HepG2 (cell line): ENCODE measurements around the gene GSDME. TPM values are rescaled to one million over a fixed set of nuclear protein-coding genes. Genes with fewer than 3 reads are reported as not detected.

ENCODE experiments used
- MAFG ChIP-seq: sonication (generic); formaldehyde crosslinking; IDR thresholded peaks from 2 replicates; pipeline ENCODE4 v1.5.1; 2020; ENCODE audit warnings: mild to moderate bottlenecking, missing genetic modification reagents
- MAFK ChIP-seq, 2 experiments: IDR thresholded peaks in 1 of 2; conservative IDR thresholded peaks in 1 of 2; 2 replicates each; pipeline ENCODE4 v1.6.1; 2011; ENCODE audit warnings: improper control_type of control experiment in 2 of 2, low read length in 2 of 2
- NKX3-1 ChIP-seq: sonication (generic); formaldehyde crosslinking; IDR thresholded peaks from 2 replicates; pipeline ENCODE4 v1.5.0; 2020; ENCODE audit warnings: missing genetic modification reagents
- PLRG1 ChIP-seq: fragments of 450-650 bp; conservative IDR thresholded peaks from 2 replicates; pipeline ENCODE4 v1.6.1; 2016
- PTBP1 ChIP-seq: fragments of 200-400 bp; formaldehyde crosslinking; IDR thresholded peaks from 2 replicates; pipeline ENCODE4 v1.6.1; 2018; ENCODE audit warnings: low read length, low read depth; ENCODE audit not compliant: poor library complexity, severe bottlenecking
- RERE ChIP-seq: IDR thresholded peaks from 2 replicates; pipeline ENCODE4 v1.6.1; 2016; ENCODE audit warnings: low read depth, missing genetic modification reagents, missing compliant biosample characterization
- SIN3A ChIP-seq: IDR thresholded peaks from 2 replicates; pipeline ENCODE4 v1.6.1; 2011; ENCODE audit warnings: low read depth, mild to moderate bottlenecking, control low read depth, low read length, borderline replicate concordance
- SNRNP70 ChIP-seq: fragments of 200-400 bp; formaldehyde crosslinking; IDR thresholded peaks from 2 replicates; pipeline ENCODE4 v1.6.1; 2017; ENCODE audit warnings: mild to moderate bottlenecking, low read depth, low read length, moderate library complexity
- TMF1 ChIP-seq: sonication (generic); formaldehyde crosslinking; IDR thresholded peaks from 2 replicates; pipeline ENCODE4 v1.8.1; 2022; ENCODE audit warnings: low read depth, missing genetic modification reagents
- XRCC5 ChIP-seq: fragments of 200-400 bp; formaldehyde crosslinking; optimal IDR thresholded peaks from 2 replicates; pipeline ENCODE3; 2017; ENCODE audit warnings: mild to moderate bottlenecking, low read length
- ZBTB34 ChIP-seq: sonication (generic); formaldehyde crosslinking; IDR thresholded peaks from 2 replicates; pipeline ENCODE4 v1.8.0; 2022; ENCODE audit warnings: mild to moderate bottlenecking, missing genetic modification reagents
- ZFP37 ChIP-seq: sonication (generic); formaldehyde crosslinking; IDR thresholded peaks from 2 replicates; pipeline ENCODE4 v1.4.0; 2020; ENCODE audit warnings: missing genetic modification reagents, borderline replicate concordance
- ZNF496 ChIP-seq: sonication (generic); formaldehyde crosslinking; IDR thresholded peaks from 2 replicates; pipeline ENCODE4 v1.8.1; 2023; ENCODE audit warnings: mild to moderate bottlenecking, moderate library complexity, missing genetic modification reagents; ENCODE audit not compliant: insufficient replicate concordance
- ZNF572 ChIP-seq: sonication (generic); formaldehyde crosslinking; IDR thresholded peaks from 2 replicates; pipeline ENCODE4 v1.5.1; 2020; ENCODE audit warnings: mild to moderate bottlenecking, missing genetic modification reagents
- ZNF792 ChIP-seq: IDR thresholded peaks from 2 replicates; pipeline ENCODE4 v1.6.1; 2016
- polyA plus RNA-seq, 8 experiments: library from polyadenylated mRNA; depleted of rRNA in 3 of 8; stranded (reverse) in 7 of 8; unstranded in 1 of 8; fragments of >200 nt; fragmentation: Illumina TruSeq in 4 of 8; extraction: Trizol in 4 of 8; gene quantifications; 2 replicates each; pipeline versions ENCODE4 v1.2.1 to v1.2.3, GENCODE V29; 2011 to 2016; ENCODE audit warnings: low read depth in 4 of 8, missing spikeins in 1 of 8, mixed read lengths in 1 of 8; ENCODE audit not compliant: insufficient read depth in 1 of 8
- total RNA-seq, 5 experiments: library from RNA; depleted of rRNA; stranded (reverse); fragments of >200 nt; fragmentation: Illumina TruSeq; extraction: Trizol; gene quantifications; 2 replicates each; pipeline ENCODE4 v1.2.3, GENCODE V29; 2016; ENCODE audit warnings: low read depth in 1 of 5
- TF ChIP-seq, protein P1 (sequence below): sonication (generic); formaldehyde crosslinking; IDR thresholded peaks from 2 replicates; pipeline ENCODE4 v1.4.0; 2020; ENCODE audit warnings: missing genetic modification reagents
- TF ChIP-seq, protein P2 (sequence below): sonication (generic); formaldehyde crosslinking; IDR thresholded peaks from 2 replicates; pipeline ENCODE4 v1.4.0; 2020; ENCODE audit warnings: mild to moderate bottlenecking, missing genetic modification reagents
- TF ChIP-seq, protein P3 (sequence below): sonication (generic); formaldehyde crosslinking; IDR thresholded peaks from 2 replicates; pipeline ENCODE4 v1.8.1; 2022; ENCODE audit warnings: mild to moderate bottlenecking, missing genetic modification reagents

The GSDME gene
- total and polyA plus RNA-seq, 2 of the 13 experiments (the other 11 are each of a cell fraction or from before 2014, with no cell fraction given) = 19.2 to 28.2 TPM

DNA sequence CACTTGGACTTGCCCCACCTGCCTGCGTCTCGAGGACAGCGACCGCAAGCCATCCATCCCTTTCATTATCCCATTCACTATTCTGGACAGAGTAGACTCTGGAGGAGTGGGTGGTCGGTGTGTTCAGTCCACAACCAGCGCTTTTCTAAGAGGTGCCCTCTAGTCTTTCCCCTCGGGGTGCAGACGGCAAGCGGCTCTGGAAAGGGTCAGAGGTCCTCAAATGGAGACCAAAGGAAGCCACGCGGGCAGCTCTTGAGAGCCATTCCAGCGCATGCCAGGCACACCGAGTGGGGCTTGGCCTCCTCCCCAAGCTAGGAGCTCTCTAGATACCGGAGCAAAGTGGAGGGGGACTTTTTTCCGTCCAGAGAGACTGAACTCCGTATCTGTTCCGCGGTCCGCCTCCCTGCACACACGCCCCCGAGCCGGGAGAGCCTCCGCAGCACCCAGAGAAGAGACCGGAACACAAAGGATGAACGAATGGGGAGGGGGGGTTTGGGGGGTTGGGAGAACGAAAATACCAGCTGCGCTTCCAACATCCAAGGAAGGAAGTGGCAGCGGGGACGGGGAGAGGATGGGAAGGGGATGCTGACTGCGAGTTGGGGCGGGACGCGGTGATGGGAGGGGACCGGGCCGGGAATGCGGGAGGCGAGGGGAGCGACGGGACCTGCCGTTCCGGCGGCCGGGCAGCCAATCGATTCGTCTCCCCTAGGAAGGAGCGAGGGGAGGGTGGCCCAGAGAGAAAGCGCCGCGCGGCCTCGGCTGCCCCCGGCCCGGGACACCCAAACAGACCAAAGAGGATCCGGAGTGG lies 515 bp downstream of the GSDME start (continued):
- TF ChIP-seq SIN3A (no peak), PLRG1 (no peak), SNRNP70 (no peak), PTBP1 (no peak), MAFK (conservative IDR thresholded peaks at IDR 0.05 in 1 of 2, IDR thresholded peaks at IDR 0.05 in 1 of 2; ENCODE audit: low read length in 2 of 2) (no peak), MAFG (CRISPR knock-in tag) (no peak), XRCC5 (no peak), TMF1 (CRISPR knock-in tag) (no peak), ZNF792 (CRISPR knock-in tag) (no peak), ZNF572 (CRISPR knock-in tag) (no peak), ZFP37 (CRISPR knock-in tag) (no peak), ZNF496 (CRISPR knock-in tag) (no peak), ZBTB34 (CRISPR knock-in tag) (no peak), RERE (CRISPR knock-in tag) (no peak), NKX3-1 (CRISPR knock-in tag) (no peak; the same call in 1 of the 2 replicates)
- TF ChIP-seq, protein P1, sequence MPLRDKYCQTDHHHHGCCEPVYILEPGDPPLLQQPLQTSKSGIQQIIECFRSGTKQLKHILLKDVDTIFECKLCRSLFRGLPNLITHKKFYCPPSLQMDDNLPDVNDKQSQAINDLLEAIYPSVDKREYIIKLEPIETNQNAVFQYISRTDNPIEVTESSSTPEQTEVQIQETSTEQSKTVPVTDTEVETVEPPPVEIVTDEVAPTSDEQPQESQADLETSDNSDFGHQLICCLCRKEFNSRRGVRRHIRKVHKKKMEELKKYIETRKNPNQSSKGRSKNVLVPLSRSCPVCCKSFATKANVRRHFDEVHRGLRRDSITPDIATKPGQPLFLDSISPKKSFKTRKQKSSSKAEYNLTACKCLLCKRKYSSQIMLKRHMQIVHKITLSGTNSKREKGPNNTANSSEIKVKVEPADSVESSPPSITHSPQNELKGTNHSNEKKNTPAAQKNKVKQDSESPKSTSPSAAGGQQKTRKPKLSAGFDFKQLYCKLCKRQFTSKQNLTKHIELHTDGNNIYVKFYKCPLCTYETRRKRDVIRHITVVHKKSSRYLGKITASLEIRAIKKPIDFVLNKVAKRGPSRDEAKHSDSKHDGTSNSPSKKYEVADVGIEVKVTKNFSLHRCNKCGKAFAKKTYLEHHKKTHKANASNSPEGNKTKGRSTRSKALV (CRISPR knock-in tag) = no peak
- TF ChIP-seq, protein P2, sequence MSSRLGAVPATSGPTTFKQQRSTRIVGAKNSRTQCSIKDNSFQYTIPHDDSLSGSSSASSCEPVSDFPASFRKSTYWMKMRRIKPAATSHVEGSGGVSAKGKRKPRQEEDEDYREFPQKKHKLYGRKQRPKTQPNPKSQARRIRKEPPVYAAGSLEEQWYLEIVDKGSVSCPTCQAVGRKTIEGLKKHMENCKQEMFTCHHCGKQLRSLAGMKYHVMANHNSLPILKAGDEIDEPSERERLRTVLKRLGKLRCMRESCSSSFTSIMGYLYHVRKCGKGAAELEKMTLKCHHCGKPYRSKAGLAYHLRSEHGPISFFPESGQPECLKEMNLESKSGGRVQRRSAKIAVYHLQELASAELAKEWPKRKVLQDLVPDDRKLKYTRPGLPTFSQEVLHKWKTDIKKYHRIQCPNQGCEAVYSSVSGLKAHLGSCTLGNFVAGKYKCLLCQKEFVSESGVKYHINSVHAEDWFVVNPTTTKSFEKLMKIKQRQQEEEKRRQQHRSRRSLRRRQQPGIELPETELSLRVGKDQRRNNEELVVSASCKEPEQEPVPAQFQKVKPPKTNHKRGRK = no peak
- TF ChIP-seq, protein P3, sequence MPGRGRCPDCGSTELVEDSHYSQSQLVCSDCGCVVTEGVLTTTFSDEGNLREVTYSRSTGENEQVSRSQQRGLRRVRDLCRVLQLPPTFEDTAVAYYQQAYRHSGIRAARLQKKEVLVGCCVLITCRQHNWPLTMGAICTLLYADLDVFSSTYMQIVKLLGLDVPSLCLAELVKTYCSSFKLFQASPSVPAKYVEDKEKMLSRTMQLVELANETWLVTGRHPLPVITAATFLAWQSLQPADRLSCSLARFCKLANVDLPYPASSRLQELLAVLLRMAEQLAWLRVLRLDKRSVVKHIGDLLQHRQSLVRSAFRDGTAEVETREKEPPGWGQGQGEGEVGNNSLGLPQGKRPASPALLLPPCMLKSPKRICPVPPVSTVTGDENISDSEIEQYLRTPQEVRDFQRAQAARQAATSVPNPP (CRISPR knock-in tag) = no peak
